ENCODE results near the gene RNF208.

RNF208 gene

GRCh38 chr9:137211532-137211931, 10.5 kb downstream of the RNF208 start:
- DNase-seq, result no peak

GRCh38 chr9:137206602-137207001, 15.4 kb downstream of the RNF208 start:
- DNase-seq, result no peak

DNA sequence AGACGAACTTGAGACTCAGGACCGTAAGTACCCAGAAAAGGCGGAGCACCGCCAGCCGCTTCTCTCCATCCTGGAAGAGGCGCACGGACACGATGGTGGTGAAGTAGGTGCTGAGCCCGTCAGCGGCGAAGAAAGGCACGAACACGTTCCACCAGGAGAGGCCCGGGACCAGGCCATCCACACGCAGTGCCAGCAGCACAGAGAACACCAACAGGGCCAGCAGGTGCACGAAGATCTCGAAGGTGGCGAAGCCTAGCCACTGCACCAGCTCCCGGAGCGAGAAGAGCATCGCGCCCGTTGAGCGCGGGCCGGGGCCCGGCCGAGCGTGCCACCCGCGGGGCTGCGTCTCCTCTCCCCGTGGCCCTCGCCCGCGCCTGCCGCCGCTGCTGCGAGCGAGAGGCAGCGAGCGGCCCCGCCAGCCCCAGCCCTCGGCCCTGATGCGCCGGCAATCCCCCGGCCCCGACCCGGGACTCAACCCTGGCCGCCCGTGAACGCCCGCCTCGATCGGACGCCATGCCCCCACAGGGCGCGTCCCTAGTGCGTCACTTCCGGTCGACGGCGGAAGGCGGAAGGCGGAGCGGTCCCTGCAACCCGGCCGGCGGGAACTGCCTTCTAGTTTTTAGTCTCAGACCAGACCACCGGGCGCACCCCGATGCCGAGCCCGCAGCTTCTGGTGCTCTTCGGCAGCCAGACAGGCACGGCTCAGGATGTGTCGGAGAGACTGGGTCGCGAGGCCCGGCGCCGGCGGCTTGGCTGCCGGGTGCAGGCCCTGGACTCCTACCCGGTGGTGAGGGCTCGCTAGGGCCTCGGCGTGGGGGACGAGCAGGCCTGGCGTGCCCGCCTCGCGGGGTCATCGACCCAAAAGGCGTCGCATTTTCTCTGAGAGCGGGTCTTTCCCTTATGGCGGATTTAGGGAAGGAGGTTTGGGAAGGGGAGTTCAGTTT, 16.6 kb downstream of the RNF208 start, which contains the start of the genes NDOR1 and TMEM203:
Gene NDOR1 (plus strand): TSS at position 575 of the 944 bp plus-strand sequence. CDS start 78 bp downstream, at position 653.
Gene TMEM203 (minus strand): TSS at position 523 of the 944 bp plus-strand sequence. CDS start 234 bp downstream, at position 289.
- DNase-seq, result peak; percentile 84

DNA sequence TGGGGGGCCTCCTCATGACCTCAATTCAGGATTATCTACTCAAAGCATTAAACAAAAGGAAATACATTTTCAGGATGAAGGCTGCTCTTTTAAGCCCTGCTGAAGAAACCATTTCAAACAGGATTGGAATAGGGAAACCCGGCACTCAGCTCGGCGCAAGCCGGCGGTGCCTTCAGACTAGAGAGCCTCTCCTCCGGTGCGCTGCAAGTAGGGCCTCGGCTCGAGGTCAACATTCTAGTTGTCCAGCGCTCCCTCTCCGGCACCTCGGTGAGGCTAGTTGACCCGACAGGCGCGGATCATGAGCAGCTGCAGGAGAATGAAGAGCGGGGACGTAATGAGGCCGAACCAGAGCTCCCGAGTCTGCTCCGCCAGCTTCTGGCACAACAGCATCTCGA, 17.3 kb downstream of the RNF208 start:
- no peak for DNase-seq

GRCh38 chr9:137202966-137203365, 19.1 kb downstream of the RNF208 start:
- DNase-seq, result no peak

- no peak for DNase-seq
Measured at GRCh38 chr9:137201205-137201868, 20.7 kb downstream of the RNF208 start.

- peak; percentile 98 for DNase-seq
Measured at GRCh38 chr9:137200311-137201204, 21.5 kb downstream of the RNF208 start, which contains the start of gene TPRN. TPRN (minus strand) TSS chr9:137200741; CDS start chr9:137200711, 30 bp downstream.

DNA sequence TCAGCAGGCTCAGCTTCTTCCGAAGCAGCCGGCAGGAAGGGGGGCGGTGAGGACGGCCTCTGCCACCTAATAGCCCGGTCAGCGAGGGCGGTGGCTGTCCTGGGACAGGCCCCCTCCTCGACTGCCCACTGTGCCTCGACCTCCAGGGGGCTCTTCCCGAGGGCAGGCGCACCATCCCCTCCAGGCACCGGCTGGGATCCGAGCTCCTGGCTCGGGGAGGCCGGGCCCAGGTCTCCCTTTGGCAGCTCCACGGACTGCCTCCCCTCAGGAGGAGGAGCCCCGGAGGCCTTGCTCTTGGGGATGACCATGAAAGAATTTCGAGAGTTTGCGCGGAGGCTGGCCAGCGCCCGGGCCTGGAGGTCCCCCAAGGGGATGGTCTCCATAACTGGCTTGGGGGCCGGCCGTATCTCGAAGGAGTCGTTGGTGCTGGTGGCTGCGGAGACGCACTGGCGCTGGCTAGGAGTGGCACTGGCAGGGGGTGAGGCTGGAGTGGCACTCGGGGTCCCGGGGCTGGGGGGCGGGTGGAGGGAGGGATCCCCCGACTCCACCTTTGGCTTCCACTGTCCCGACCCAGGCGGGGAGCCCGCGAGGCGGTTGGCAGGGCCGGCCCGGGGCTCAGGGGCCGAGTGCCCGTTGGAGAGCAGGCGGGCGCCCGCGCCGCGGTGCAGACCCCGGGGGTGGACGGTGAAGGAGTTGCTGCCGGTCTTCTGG, 22.5 kb downstream of the RNF208 start:
- DNase-seq, result no peak

- no peak for DNase-seq
Measured at GRCh38 chr9:137198902-137199283, 23.1 kb downstream of the RNF208 start.

- DNase-seq, result no peak
Measured at GRCh38 chr9:137198051-137198901, 23.8 kb downstream of the RNF208 start.

GRCh38 chr9:137195525-137196220, 26.4 kb downstream of the RNF208 start:
- peak; percentile 95 for DNase-seq

- DNase-seq, result peak; percentile 86
Measured at GRCh38 chr9:137194909-137195308, 27.1 kb downstream of the RNF208 start.

GRCh38 chr9:137194388-137194787, 27.7 kb downstream of the RNF208 start:
- DNase-seq, result no peak

GRCh38 chr9:137193771-137194170, 28.3 kb downstream of the RNF208 start:
- DNase-seq, result no peak

DNA sequence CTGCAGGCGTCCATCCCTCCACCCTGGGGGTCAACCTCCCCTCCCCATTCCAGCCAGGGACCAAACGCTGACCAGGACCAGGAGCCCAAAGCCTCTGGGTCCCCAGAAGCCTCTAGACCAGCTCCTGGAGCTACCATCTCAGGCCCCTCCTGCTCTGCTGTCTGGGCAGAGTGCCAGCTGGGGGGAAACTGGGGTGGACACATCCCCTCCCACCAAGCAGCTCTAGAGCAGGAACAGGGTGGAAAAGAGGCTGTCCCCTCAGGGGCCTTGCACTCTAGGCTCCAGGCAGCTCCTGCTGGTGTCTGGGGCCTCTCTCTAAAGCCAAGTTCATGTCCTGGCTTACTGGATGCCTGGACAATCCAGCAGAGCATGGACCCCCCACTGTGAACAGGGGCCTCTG, 29.2 kb downstream of the RNF208 start:
- no peak for DNase-seq

DNA sequence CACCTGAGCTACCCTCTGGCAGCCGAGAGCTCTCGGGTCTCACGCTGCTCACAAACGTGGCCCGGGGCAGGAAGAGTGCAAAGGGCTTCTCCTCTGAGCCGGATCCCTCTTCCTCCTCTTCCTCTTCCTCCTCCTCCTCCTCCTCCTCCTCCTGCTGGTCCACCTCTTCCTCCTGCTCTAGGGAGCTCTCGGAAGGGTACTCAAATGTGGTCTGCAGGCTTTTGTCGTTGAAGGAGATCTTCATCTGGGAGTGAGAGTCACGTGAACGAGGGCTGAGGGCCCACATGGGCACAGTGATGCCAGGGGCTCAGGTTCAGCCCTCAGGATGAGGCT, 29.6 kb downstream of the RNF208 start:
- DNase-seq, result no peak

- no peak for DNase-seq
Measured at GRCh38 chr9:137191691-137192447, 30.2 kb downstream of the RNF208 start.

GRCh38 chr9:137191245-137191644, 30.8 kb downstream of the RNF208 start:
- DNase-seq, result no peak

DNA sequence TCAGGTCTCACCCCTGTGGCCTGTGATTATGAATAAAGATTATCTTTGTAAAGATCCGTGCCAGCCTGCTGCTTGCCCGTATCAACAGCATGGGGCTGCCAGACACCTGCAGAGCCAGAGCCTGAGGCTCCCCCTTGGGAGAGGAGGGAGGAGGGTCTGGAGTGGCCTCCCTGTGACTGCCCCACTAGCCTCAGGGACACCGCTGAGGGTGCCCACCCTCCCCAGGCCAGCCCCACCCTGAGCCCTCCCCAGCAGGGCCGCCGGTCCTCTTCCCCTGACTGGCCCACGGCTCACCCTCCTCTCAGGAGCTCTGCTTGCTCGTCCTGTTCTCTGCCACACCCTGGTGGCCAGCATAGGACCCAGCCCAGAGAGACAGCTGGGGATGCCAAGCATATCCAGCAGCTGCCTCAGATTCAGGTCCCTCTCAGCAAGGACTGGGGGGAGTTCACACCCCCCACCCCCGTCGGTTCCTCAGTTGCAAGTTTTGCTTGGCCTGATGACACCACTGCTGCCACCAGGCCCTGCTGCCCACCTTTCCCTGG, 31.7 kb downstream of the RNF208 start:
- no peak for DNase-seq

All from NCI-H510A (cell line).